HG03066 (cell line): Measurements from ENCODE around the gene VSTM2L.

Source experiments
- ATAC-seq: cut with Tn5 transposase; IDR thresholded peaks from one replicate; pipeline ENCODE4 v1.9.1; 2021; ENCODE audit warnings: low read depth; ENCODE audit not compliant: unreplicated experiment

The VSTM2L gene

GRCh38 chr20:37878835-37879599, 23.9 kb upstream of the VSTM2L start:
- ATAC-seq, result no peak

- ATAC-seq, result no peak
These were observed 23.1 kb upstream of the VSTM2L start for GRCh38 chr20:37879843-37880242.

GRCh38 chr20:37880726-37881591, 22.0 kb upstream of the VSTM2L start:
- ATAC-seq, result no peak

GRCh38 chr20:37881601-37882343, 21.2 kb upstream of the VSTM2L start:
- no peak for ATAC-seq

- no peak for ATAC-seq
These were observed 19.8 kb upstream of the VSTM2L start for GRCh38 chr20:37882961-37883712.

- ATAC-seq, result no peak
These were observed 17.9 kb upstream of the VSTM2L start for GRCh38 chr20:37885042-37885441.

GRCh38 chr20:37885593-37886503, 17.1 kb upstream of the VSTM2L start:
- ATAC-seq, result no peak

- no peak for ATAC-seq
These were observed 16.1 kb upstream of the VSTM2L start for GRCh38 chr20:37886851-37887297.

GRCh38 chr20:37888641-37889040, 14.3 kb upstream of the VSTM2L start:
- ATAC-seq, result no peak

- no peak for ATAC-seq
These were observed 12.8 kb upstream of the VSTM2L start for GRCh38 chr20:37890108-37890507.

GRCh38 chr20:37890643-37891042, 12.3 kb upstream of the VSTM2L start:
- ATAC-seq, result no peak

- no peak for ATAC-seq
These were observed 10.9 kb upstream of the VSTM2L start for GRCh38 chr20:37892001-37892400.

- ATAC-seq, result no peak
These were observed 9.2 kb upstream of the VSTM2L start for GRCh38 chr20:37893566-37894241.

GRCh38 chr20:37894454-37894853, 8.5 kb upstream of the VSTM2L start:
- no peak for ATAC-seq

- ATAC-seq, result no peak
These were observed 7.8 kb upstream of the VSTM2L start for GRCh38 chr20:37895166-37895565.

- no peak for ATAC-seq
These were observed 5.9 kb upstream of the VSTM2L start for GRCh38 chr20:37896932-37897548.

- no peak for ATAC-seq
These were observed 4.5 kb upstream of the VSTM2L start for GRCh38 chr20:37898233-37899104.
